Esophagus (tissue), 2 donors: Measurements from ENCODE around the gene WWOX. TPM values are rescaled to one million over a fixed set of nuclear protein-coding genes. Genes with fewer than 3 reads are reported as not detected.

ENCODE experiments used
- H3K27ac ChIP-seq, 2 donors: one replicate each; pipeline ENCODE4 v1.5.1; 2013; ENCODE audit warnings: low read depth in 2 of 2, mild to moderate bottlenecking in 2 of 2, inconsistent platforms in 1 of 2, low read length in 1 of 2, moderate library complexity in 1 of 2
- H3K27me3 ChIP-seq, 2 donors: one replicate each; pipeline ENCODE4 v1.6.1; 2013; ENCODE audit warnings: low read length in 2 of 2, control low read depth in 1 of 2, mild to moderate bottlenecking in 1 of 2; ENCODE audit not compliant: insufficient read depth in 2 of 2, control insufficient read depth in 1 of 2
- H3K36me3 ChIP-seq, 2 donors: one replicate each; pipeline ENCODE4 v1.6.1; 2013; ENCODE audit warnings: low read length in 1 of 2; ENCODE audit not compliant: control insufficient read depth in 2 of 2, insufficient read depth in 2 of 2
- H3K4me1 ChIP-seq, 2 donors: one replicate each; pipeline ENCODE4 v1.6.1; 2013; ENCODE audit warnings: low read length in 1 of 2; ENCODE audit not compliant: control insufficient read depth in 2 of 2, insufficient read depth in 2 of 2
- H3K4me3 ChIP-seq, 2 donors: one replicate each; pipeline ENCODE4 v1.5.1; 2013; ENCODE audit warnings: low read length in 2 of 2, mild to moderate bottlenecking in 2 of 2, low read depth in 1 of 2, moderate library complexity in 1 of 2
- H3K9me3 ChIP-seq, 2 donors: one replicate each; pipeline ENCODE4 v1.6.1; 2013; ENCODE audit warnings: mild to moderate bottlenecking in 2 of 2, low read depth in 1 of 2, low read length in 1 of 2, moderate library complexity in 1 of 2; ENCODE audit not compliant: control insufficient read depth in 2 of 2, insufficient read depth in 1 of 2
- WGBS, 2 donors: extraction: QIAGEN DNeasy Blood & Tissue Kit; methylation state at CpG; one replicate each; pipeline ENCODE4 v1.1.7; 2013; 5-methylcytosine and 5-hydroxymethylcytosine counted together
- polyA plus RNA-seq, 2 donors: library from polyadenylated mRNA; stranded (reverse); fragments of 200-250 nt; gene quantifications; one replicate each; pipeline ENCODE4 v1.2.3, GENCODE V29; 2013
- donor health status: healthy with polysubstance abuse.
- donor health status: Bipolar disorder and iron deficiency.

WWOX gene
- polyA plus RNA-seq, 2 donors = 6.4 to 9.1 TPM

GRCh38 chr16:78869492-78869891 is 770.0 kb downstream of the WWOX start:
- H3K27me3 ChIP-seq = no peaks in the 10 kb centered on the region
- 83 to 90% methylated on average over 7 of the region's 7 CpGs for WGBS, 2 donors
- no peak overlapping the region for H3K4me3 ChIP-seq
- no peaks in the 10 kb centered on the region for H3K4me1 ChIP-seq
- no peaks in the 10 kb centered on the region for H3K36me3 ChIP-seq
- H3K9me3 ChIP-seq = no peaks in the 10 kb centered on the region
- no peak overlapping the region for H3K27ac ChIP-seq

- Histone ChIP-seq H3K4me1 (no peaks in the 10 kb centered on the region), H3K27ac (no peak overlapping the region), H3K36me3 (no peaks in the 10 kb centered on the region), H3K4me3 (no peak overlapping the region), H3K27me3 (no peaks in the 10 kb centered on the region), H3K9me3 (no peaks in the 10 kb centered on the region)
- 88 to 90% methylated on average over 4 of the region's 4 CpGs for WGBS, 2 donors
Observed at GRCh38 chr16:78871241-78871640, 771.8 kb downstream of the WWOX start.

DNA sequence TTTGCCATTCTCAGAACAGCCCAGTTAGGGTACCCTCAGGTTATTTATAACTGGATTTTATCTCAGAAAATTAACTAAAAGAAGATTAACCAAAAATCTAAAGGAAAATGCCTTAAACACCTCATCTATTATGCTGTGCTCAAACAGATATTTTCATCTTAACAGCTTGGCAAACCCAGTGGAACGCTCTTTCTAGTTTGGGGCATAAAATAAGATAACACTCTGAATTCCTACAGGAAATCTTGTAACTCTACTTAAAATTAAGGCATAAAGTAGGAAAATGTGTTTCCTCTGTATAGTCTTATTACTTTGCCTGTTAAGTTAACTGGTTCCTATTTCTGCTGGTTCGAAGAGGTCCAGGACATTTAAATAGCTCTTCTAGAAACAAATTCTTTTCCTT is 777.2 kb downstream of the WWOX start:
- 86 to 87% methylated on average over 2 of the region's 2 CpGs for WGBS, 2 donors
- no peaks in the 10 kb centered on the region for H3K27me3 ChIP-seq
- H3K9me3 ChIP-seq = no peaks in the 10 kb centered on the region

GRCh38 chr16:78877114-78877655 is 777.7 kb downstream of the WWOX start:
- H3K27ac ChIP-seq = no peak overlapping the region
- H3K9me3 ChIP-seq = no peaks in the 10 kb centered on the region
- no peak overlapping the region for H3K4me3 ChIP-seq
- H3K36me3 ChIP-seq = no peaks in the 10 kb centered on the region
- H3K4me1 ChIP-seq = no peaks in the 10 kb centered on the region
- no peaks in the 10 kb centered on the region for H3K27me3 ChIP-seq
- 76 to 77% methylated on average over 6 of the region's 6 CpGs for WGBS, 2 donors

More for the DNA sequence above, 777.2 kb downstream of the WWOX start:
- no peaks in the 10 kb centered on the region for H3K4me1 ChIP-seq
- H3K27ac ChIP-seq = no peak overlapping the region
- no peaks in the 10 kb centered on the region for H3K36me3 ChIP-seq
- no peak overlapping the region for H3K4me3 ChIP-seq

DNA sequence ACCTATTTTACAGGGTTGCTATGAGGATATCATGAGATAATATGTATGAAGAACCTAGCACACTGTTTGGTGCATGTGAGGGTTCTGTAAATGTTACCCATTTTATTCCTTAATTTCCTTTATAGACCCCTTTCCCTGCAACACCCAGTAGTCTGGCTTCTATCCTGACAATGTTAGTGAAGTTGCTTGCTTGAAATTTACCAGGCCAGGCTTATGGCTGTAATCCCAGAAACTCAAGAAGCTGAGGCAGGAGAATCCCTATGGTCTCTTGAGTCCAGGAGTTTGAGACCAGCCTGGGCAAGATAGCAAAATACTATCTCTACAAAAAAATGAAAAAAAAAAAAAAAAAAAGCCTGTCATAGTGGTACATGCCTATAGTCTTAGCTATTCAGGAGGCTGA is 779.1 kb downstream of the WWOX start:
- no peak overlapping the region for H3K4me3 ChIP-seq
- no peaks in the 10 kb centered on the region for H3K36me3 ChIP-seq
- H3K4me1 ChIP-seq = no peaks in the 10 kb centered on the region
- no peaks in the 10 kb centered on the region for H3K9me3 ChIP-seq
- H3K27ac ChIP-seq = no peak overlapping the region
- H3K27me3 ChIP-seq = no peaks in the 10 kb centered on the region

GRCh38 chr16:78879011-78879410 is 779.6 kb downstream of the WWOX start:
- no peak overlapping the region for H3K4me3 ChIP-seq
- no peak overlapping the region for H3K27ac ChIP-seq
- H3K4me1 ChIP-seq = no peaks in the 10 kb centered on the region
- H3K27me3 ChIP-seq = no peaks in the 10 kb centered on the region
- 90 to 96% methylated on average over 5 of the region's 5 CpGs for WGBS, 2 donors
- H3K9me3 ChIP-seq = no peaks in the 10 kb centered on the region
- no peaks in the 10 kb centered on the region for H3K36me3 ChIP-seq

- WGBS, 2 donors = 93 to 97% methylated on average over 3 of the region's 3 CpGs
- Histone ChIP-seq H3K4me1 (no peaks in the 10 kb centered on the region), H3K27ac (no peak overlapping the region), H3K36me3 (no peaks in the 10 kb centered on the region), H3K4me3 (no peak overlapping the region), H3K27me3 (no peaks in the 10 kb centered on the region), H3K9me3 (no peaks in the 10 kb centered on the region)
Observed at GRCh38 chr16:78882150-78882549, 782.7 kb downstream of the WWOX start.

- H3K27ac ChIP-seq = no peak overlapping the region
- WGBS, 2 donors = 81 to 83% methylated on average over 9 of the region's 9 CpGs
- no peak overlapping the region for H3K4me3 ChIP-seq
- no peaks in the 10 kb centered on the region for H3K4me1 ChIP-seq
- H3K27me3 ChIP-seq = no peaks in the 10 kb centered on the region
- no peaks in the 10 kb centered on the region for H3K36me3 ChIP-seq
- no peaks in the 10 kb centered on the region for H3K9me3 ChIP-seq
Observed at GRCh38 chr16:78882751-78883150, 783.3 kb downstream of the WWOX start.

- H3K27ac ChIP-seq = no peak overlapping the region
- no peaks in the 10 kb centered on the region for H3K36me3 ChIP-seq
- H3K27me3 ChIP-seq = no peaks in the 10 kb centered on the region
- no peaks in the 10 kb centered on the region for H3K4me1 ChIP-seq
- H3K9me3 ChIP-seq = no peaks in the 10 kb centered on the region
- no peak overlapping the region for H3K4me3 ChIP-seq
Observed at GRCh38 chr16:78884204-78884603, 784.8 kb downstream of the WWOX start.

DNA sequence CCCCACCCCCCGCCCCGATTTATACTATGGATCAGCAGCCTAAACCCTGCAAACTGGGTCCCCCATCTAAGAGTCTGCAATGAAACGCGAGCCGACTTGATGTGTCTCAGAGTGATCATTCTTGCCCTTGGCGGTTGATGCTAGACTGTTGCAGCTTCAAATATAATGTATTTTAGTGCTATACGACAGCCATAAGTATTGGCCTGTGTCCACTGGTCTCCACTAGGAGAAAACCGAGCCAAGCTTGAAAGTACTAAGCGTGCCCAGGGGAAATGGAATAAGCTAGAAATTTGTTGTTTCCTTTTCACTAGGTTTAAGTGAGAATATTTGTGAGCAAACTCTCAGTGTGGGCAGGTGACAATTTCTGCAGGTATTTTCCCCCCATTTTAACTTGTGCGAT is 789.9 kb downstream of the WWOX start:
- H3K4me3 ChIP-seq = no peak overlapping the region
- no peaks in the 10 kb centered on the region for H3K4me1 ChIP-seq
- H3K36me3 ChIP-seq = no peaks in the 10 kb centered on the region
- no peak overlapping the region for H3K27ac ChIP-seq
- no peaks in the 10 kb centered on the region for H3K9me3 ChIP-seq
- H3K27me3 ChIP-seq = no peaks in the 10 kb centered on the region
- 88 to 90% methylated on average over 10 of the region's 10 CpGs for WGBS, 2 donors
